ENCODE results near the gene GIPR. TPM values are rescaled to one million over a fixed set of nuclear protein-coding genes. Genes with fewer than 3 reads are reported as not detected.
A peak's percentile ranks its signal among the peaks of the same experiment; 100 is the strongest.

The GIPR gene
- total and polyA plus RNA-seq, 2 of the 13 experiments (the other 11 are each of a cell fraction or from before 2014, with no cell fraction given) = 0.15 to 1.2 TPM

DNA sequence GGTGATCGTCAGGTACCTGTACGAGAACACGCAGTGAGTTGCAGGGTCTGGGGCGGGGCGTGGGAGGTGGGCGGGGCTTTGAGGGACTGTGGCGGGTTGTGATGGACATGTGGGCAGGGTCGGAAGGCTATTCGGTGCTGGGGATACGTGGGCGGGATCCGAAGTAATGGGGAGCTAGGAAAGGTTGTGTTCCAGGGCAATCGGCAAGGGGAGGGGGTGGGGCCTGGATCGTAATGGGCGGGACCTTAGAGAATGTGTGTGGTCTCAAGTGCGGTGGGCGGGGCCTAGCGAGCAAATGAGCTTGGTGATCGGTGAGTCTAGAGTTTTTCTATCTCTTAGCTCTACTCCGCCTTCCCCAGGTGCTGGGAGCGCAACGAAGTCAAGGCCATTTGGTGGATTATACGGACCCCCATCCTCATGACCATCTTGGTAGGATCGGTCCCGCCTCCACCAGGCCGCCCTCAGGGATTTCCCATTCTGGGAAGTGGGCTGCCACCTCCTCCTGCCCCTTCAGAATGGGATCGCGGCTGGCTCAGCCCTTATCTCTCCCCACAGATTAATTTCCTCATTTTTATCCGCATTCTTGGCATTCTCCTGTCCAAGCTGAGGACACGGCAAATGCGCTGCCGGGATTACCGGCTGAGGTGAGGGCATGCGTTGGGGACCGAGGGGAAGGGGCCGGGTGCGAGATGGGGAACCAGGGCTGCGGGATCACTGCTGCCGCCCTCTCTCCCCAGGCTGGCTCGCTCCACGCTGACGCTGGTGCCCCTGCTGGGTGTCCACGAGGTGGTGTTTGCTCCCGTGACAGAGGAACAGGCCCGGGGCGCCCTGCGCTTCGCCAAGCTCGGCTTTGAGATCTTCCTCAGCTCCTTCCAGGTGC lies 9.6 kb downstream of the GIPR start (continued):
- TF ChIP-seq, protein P1, sequence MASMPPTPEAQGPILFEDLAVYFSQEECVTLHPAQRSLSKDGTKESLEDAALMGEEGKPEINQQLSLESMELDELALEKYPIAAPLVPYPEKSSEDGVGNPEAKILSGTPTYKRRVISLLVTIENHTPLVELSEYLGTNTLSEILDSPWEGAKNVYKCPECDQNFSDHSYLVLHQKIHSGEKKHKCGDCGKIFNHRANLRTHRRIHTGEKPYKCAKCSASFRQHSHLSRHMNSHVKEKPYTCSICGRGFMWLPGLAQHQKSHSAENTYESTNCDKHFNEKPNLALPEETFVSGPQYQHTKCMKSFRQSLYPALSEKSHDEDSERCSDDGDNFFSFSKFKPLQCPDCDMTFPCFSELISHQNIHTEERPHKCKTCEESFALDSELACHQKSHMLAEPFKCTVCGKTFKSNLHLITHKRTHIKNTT (CRISPR knock-in tag; IDR thresholded peaks at IDR 0.05) = no peak
- TF ChIP-seq, protein P2, sequence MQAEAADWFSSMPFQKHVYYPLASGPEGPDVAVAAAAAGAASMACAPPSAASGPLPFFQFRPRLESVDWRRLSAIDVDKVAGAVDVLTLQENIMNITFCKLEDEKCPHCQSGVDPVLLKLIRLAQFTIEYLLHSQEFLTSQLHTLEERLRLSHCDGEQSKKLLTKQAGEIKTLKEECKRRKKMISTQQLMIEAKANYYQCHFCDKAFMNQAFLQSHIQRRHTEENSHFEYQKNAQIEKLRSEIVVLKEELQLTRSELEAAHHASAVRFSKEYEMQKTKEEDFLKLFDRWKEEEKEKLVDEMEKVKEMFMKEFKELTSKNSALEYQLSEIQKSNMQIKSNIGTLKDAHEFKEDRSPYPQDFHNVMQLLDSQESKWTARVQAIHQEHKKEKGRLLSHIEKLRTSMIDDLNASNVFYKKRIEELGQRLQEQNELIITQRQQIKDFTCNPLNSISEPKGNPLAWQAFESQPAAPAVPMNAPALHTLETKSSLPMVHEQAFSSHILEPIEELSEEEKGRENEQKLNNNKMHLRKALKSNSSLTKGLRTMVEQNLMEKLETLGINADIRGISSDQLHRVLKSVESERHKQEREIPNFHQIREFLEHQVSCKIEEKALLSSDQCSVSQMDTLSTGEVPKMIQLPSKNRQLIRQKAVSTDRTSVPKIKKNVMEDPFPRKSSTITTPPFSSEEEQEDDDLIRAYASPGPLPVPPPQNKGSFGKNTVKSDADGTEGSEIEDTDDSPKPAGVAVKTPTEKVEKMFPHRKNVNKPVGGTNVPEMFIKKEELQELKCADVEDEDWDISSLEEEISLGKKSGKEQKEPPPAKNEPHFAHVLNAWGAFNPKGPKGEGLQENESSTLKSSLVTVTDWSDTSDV (CRISPR knock-in tag; IDR thresholded peaks at IDR 0.05) = no peak
- TF ChIP-seq, protein P3, sequence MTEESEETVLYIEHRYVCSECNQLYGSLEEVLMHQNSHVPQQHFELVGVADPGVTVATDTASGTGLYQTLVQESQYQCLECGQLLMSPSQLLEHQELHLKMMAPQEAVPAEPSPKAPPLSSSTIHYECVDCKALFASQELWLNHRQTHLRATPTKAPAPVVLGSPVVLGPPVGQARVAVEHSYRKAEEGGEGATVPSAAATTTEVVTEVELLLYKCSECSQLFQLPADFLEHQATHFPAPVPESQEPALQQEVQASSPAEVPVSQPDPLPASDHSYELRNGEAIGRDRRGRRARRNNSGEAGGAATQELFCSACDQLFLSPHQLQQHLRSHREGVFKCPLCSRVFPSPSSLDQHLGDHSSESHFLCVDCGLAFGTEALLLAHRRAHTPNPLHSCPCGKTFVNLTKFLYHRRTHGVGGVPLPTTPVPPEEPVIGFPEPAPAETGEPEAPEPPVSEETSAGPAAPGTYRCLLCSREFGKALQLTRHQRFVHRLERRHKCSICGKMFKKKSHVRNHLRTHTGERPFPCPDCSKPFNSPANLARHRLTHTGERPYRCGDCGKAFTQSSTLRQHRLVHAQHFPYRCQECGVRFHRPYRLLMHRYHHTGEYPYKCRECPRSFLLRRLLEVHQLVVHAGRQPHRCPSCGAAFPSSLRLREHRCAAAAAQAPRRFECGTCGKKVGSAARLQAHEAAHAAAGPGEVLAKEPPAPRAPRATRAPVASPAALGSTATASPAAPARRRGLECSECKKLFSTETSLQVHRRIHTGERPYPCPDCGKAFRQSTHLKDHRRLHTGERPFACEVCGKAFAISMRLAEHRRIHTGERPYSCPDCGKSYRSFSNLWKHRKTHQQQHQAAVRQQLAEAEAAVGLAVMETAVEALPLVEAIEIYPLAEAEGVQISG (CRISPR knock-in tag; IDR thresholded peaks at IDR 0.05) = no peak
- TF ChIP-seq CCDC6 (CRISPR knock-in tag; IDR thresholded peaks at IDR 0.05) = no peak
- TF ChIP-seq, protein P4, sequence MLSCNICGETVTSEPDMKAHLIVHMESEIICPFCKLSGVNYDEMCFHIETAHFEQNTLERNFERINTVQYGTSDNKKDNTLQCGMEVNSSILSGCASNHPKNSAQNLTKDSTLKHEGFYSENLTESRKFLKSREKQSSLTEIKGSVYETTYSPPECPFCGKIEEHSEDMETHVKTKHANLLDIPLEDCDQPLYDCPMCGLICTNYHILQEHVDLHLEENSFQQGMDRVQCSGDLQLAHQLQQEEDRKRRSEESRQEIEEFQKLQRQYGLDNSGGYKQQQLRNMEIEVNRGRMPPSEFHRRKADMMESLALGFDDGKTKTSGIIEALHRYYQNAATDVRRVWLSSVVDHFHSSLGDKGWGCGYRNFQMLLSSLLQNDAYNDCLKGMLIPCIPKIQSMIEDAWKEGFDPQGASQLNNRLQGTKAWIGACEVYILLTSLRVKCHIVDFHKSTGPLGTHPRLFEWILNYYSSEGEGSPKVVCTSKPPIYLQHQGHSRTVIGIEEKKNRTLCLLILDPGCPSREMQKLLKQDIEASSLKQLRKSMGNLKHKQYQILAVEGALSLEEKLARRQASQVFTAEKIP (CRISPR knock-in tag; IDR thresholded peaks at IDR 0.05; ENCODE audit: borderline replicate concordance) = no peak
- TF ChIP-seq ZSCAN20 (CRISPR knock-in tag; IDR thresholded peaks at IDR 0.05; ENCODE audit: borderline replicate concordance) = no peak
- TF ChIP-seq, protein P5, sequence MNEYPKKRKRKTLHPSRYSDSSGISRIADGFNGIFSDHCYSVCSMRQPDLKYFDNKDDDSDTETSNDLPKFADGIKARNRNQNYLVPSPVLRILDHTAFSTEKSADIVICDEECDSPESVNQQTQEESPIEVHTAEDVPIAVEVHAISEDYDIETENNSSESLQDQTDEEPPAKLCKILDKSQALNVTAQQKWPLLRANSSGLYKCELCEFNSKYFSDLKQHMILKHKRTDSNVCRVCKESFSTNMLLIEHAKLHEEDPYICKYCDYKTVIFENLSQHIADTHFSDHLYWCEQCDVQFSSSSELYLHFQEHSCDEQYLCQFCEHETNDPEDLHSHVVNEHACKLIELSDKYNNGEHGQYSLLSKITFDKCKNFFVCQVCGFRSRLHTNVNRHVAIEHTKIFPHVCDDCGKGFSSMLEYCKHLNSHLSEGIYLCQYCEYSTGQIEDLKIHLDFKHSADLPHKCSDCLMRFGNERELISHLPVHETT (CRISPR knock-in tag; conservative IDR thresholded peaks at IDR 0.05) = no peak
- no peak for TF ChIP-seq BRCA1 (CRISPR knock-in tag; IDR thresholded peaks at IDR 0.05)
- TF ChIP-seq, protein P6, sequence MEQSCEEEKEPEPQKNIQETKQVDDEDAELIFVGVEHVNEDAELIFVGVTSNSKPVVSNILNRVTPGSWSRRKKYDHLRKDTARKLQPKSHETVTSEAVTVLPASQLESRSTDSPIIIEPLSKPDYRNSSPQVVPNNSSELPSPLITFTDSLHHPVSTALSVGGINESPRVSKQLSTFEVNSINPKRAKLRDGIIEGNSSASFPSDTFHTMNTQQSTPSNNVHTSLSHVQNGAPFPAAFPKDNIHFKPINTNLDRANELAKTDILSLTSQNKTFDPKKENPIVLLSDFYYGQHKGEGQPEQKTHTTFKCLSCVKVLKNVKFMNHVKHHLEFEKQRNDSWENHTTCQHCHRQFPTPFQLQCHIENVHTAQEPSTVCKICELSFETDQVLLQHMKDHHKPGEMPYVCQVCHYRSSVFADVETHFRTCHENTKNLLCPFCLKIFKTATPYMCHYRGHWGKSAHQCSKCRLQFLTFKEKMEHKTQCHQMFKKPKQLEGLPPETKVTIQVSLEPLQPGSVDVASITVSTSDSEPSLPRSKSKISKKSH (CRISPR knock-in tag; IDR thresholded peaks at IDR 0.05; ENCODE audit: borderline replicate concordance) = 0 out of 2 replicates have a peak, but pooled peaks have one; percentile 51
- TF ChIP-seq MED1 (CRISPR knock-in tag; IDR thresholded peaks at IDR 0.05) = no peak
- TF ChIP-seq, protein P7, sequence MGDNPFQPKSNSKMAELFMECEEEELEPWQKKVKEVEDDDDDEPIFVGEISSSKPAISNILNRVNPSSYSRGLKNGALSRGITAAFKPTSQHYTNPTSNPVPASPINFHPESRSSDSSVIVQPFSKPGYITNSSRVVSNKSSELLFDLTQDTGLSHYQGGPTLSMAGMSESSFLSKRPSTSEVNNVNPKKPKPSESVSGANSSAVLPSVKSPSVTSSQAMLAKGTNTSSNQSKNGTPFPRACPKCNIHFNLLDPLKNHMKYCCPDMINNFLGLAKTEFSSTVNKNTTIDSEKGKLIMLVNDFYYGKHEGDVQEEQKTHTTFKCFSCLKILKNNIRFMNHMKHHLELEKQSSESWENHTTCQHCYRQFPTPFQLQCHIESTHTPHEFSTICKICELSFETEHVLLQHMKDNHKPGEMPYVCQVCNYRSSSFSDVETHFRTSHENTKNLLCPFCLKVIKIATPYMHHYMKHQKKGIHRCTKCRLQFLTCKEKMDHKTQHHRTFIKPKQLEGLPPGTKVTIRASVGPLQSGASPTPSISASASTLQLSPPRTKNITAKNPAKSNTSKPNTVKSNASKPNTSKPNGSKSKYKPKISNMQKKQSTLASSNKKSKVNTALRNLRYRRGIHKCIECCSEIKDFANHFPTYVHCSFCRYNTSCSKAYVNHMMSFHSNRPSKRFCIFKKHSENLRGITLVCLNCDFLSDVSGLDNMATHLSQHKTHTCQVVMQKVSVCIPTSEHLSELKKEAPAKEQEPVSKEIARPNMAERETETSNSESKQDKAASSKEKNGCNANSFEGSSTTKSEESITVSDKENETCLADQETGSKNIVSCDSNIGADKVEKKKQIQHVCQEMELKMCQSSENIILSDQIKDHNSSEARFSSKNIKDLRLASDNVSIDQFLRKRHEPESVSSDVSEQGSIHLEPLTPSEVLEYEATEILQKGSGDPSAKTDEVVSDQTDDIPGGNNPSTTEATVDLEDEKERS (CRISPR knock-in tag; IDR thresholded peaks at IDR 0.05) = no peak
- no peak for TF ChIP-seq IRF2 (CRISPR knock-in tag; IDR thresholded peaks at IDR 0.05)
